ENCODE data around the gene FLAD1.

The FLAD1 gene

DNA sequence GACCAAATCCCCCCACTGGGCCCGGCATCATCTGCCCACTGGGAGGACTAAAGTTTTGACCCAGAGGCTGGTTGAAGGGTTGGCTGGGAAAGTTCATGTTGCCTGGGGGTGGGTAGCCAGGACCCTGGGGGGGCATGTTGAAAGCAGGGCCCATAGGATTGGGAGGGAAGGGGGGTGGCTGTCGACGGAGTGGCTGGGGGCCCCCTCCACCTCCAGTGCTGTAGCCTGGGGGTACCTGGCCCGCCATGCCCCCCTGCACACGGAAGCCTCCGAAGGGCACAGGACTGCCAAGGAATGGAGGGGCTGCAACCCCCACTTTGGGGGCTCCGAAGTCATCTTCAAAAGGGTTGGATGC is 23.7 kb upstream of the FLAD1 start:
- Histone ChIP-seq H3K56ac (ENCODE audit: low read length) (no peak overlapping the region), H3K79me2 (ENCODE audit: control insufficient read depth, insufficient read depth, low read length) (peaks cover 6% of the 10 kb centered on the region), H3K4me2 (ENCODE audit: low read length) (no peak overlapping the region), H3K27ac (ENCODE audit: low read depth, low read length) (no peak overlapping the region), H3K79me1 (ENCODE audit: low read length) (peaks cover 9% of the 10 kb centered on the region), H2AK5ac (ENCODE audit: low read length) (no peak overlapping the region), H3K4ac (ENCODE audit: low read depth, low read length) (no peak overlapping the region), H3K4me3 (ENCODE audit: low read length) (no peak overlapping the region), H3K9ac (ENCODE audit: low read length) (no peak overlapping the region), H2BK120ac (ENCODE audit: low read depth, low read length) (no peak overlapping the region), H2BK15ac (replicated peaks; ENCODE audit: low read depth) (no peak overlapping the region), H3K18ac (ENCODE audit: low read length) (no peak overlapping the region), H3K4me1 (ENCODE audit: control insufficient read depth, low read depth, low read length) (peaks cover 11% of the 10 kb centered on the region), H4K5ac (ENCODE audit: low read length) (no peak overlapping the region), H3K23ac (ENCODE audit: low read length) (no peak overlapping the region), H3K36me3 (ENCODE audit: control insufficient read depth, insufficient read depth, low read length) (peaks cover 9% of the 10 kb centered on the region), H4K8ac (ENCODE audit: low read depth, low read length) (no peak overlapping the region), H3K27me3 (ENCODE audit: insufficient read depth, low read length, poor library complexity) (no peaks in the 10 kb centered on the region), H2BK5ac (ENCODE audit: low read length) (no peak overlapping the region)
- DNase-seq, result no peak
- WGBS (ENCODE audit: extremely low coverage, insufficient coverage, low lambda C conversion rate), result no CpG with 5 or more reads among the region's 7 CpGs

- DNase-seq, result no peak
- Histone ChIP-seq H3K9ac (ENCODE audit: low read length) (peak overlapping the region; percentile 84), H3K18ac (ENCODE audit: low read length) (no peak overlapping the region), H3K4me2 (ENCODE audit: low read length) (peak overlapping the region; percentile 63), H3K56ac (ENCODE audit: low read length) (peak overlapping the region; percentile 95), H3K4me3 (ENCODE audit: low read length) (peak overlapping the region; percentile 58), H3K79me2 (ENCODE audit: control insufficient read depth, insufficient read depth, low read length) (peaks cover 9% of the 10 kb centered on the region), H3K27ac (ENCODE audit: low read depth, low read length) (no peak overlapping the region), H3K36me3 (ENCODE audit: control insufficient read depth, insufficient read depth, low read length) (peaks cover 15% of the 10 kb centered on the region), H3K23ac (ENCODE audit: low read length) (no peak overlapping the region), H3K4me1 (ENCODE audit: control insufficient read depth, low read depth, low read length) (peaks cover 7% of the 10 kb centered on the region), H2BK120ac (ENCODE audit: low read depth, low read length) (no peak overlapping the region), H4K8ac (ENCODE audit: low read depth, low read length) (no peak overlapping the region), H3K4ac (ENCODE audit: low read depth, low read length) (no peak overlapping the region), H3K79me1 (ENCODE audit: low read length) (peaks cover 8% of the 10 kb centered on the region), H4K5ac (ENCODE audit: low read length) (no peak overlapping the region), H3K27me3 (ENCODE audit: insufficient read depth, low read length, poor library complexity) (no peaks in the 10 kb centered on the region), H2BK5ac (ENCODE audit: low read length) (no peak overlapping the region), H2AK5ac (ENCODE audit: low read length) (no peak overlapping the region), H2BK15ac (replicated peaks; ENCODE audit: low read depth) (no peak overlapping the region)
- WGBS (ENCODE audit: extremely low coverage, insufficient coverage, low lambda C conversion rate), result no CpG with 5 or more reads among the region's 10 CpGs
Measured at GRCh38 chr1:154960446-154961136, 22.6 kb upstream of the FLAD1 start.

GRCh38 chr1:154961207-154962155 is 21.7 kb upstream of the FLAD1 start, which contains the start of gene PYGO2:
TSS of gene PYGO2 (minus strand) at chr1:154961782. CDS start at chr1:154961576, 206 bp downstream.
- Histone ChIP-seq H3K9ac (ENCODE audit: low read length) (peak within 1 kb of the TSS; percentile 84), H3K4ac (ENCODE audit: low read depth, low read length) (peak within 1 kb of the TSS; percentile 88), H3K27ac (ENCODE audit: low read depth, low read length) (peak within 1 kb of the TSS; percentile 90), H3K23ac (ENCODE audit: low read length) (peak within 1 kb of the TSS; percentile 54), H3K79me2 (ENCODE audit: control insufficient read depth, insufficient read depth, low read length) (peaks cover 9% of the 10 kb centered on the region), H4K8ac (ENCODE audit: low read depth, low read length) (no peak within 1 kb of the TSS), H4K5ac (ENCODE audit: low read length) (peak within 1 kb of the TSS; percentile 56), H3K18ac (ENCODE audit: low read length) (peak within 1 kb of the TSS; percentile 85), H3K79me1 (ENCODE audit: low read length) (peaks cover 10% of the 10 kb centered on the region), H3K56ac (ENCODE audit: low read length) (peak within 1 kb of the TSS; percentile 95), H2BK120ac (ENCODE audit: low read depth, low read length) (no peak within 1 kb of the TSS), H3K4me1 (ENCODE audit: control insufficient read depth, low read depth, low read length) (peaks cover 7% of the 10 kb centered on the region), H3K4me3 (ENCODE audit: low read length) (peak within 1 kb of the TSS; percentile 58), H3K36me3 (ENCODE audit: control insufficient read depth, insufficient read depth, low read length) (peaks cover 17% of the 10 kb centered on the region), H2BK5ac (ENCODE audit: low read length) (peak within 1 kb of the TSS; percentile 18), H3K4me2 (ENCODE audit: low read length) (peak within 1 kb of the TSS; percentile 63), H3K27me3 (ENCODE audit: insufficient read depth, low read length, poor library complexity) (no peaks in the 10 kb centered on the region), H2AK5ac (ENCODE audit: low read length) (no peak within 1 kb of the TSS), H2BK15ac (replicated peaks; ENCODE audit: low read depth) (no peak within 1 kb of the TSS)
- no CpG with 5 or more reads among the region's 93 CpGs for WGBS (ENCODE audit: extremely low coverage, insufficient coverage, low lambda C conversion rate)
- DNase-seq, result peak; percentile 89

DNA sequence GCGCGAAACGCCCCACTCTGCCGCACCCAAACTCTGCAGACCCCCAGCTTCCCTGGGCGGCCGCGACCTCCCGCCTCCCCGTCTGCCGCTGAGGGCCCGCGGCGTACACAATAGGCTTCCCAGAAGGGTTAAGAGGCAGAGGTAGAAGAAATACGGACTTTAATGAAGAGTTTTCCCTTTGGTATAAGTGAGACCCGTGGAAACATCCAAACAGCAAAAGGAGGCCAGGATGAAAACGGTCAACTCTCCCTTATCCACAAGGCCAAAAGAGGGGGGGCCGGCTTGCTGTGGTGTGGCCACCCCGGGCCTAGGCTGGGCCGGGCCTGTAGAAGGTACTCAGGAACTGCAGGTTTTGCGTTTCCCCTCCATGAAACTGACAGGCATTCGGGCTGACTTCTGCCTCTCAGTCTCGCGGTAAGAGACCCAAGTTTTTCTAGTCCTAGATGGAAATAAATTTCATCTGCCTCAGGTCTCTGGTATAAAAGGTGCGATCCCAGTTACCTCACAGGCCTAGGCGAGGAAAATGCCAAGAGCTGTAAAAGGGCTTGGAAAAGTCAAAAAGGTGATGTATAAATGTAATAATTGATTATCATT is 20.9 kb upstream of the FLAD1 start:
- Histone ChIP-seq H3K9ac (ENCODE audit: low read length) (peak overlapping the region; percentile 84), H3K27ac (ENCODE audit: low read depth, low read length) (peak overlapping the region; percentile 90), H3K4ac (ENCODE audit: low read depth, low read length) (peak overlapping the region; percentile 70), H4K5ac (ENCODE audit: low read length) (peak overlapping the region; percentile 56), H2BK15ac (replicated peaks; ENCODE audit: low read depth) (no peak overlapping the region), H3K4me1 (ENCODE audit: control insufficient read depth, low read depth, low read length) (peaks cover 5% of the 10 kb centered on the region), H2BK120ac (ENCODE audit: low read depth, low read length) (no peak overlapping the region), H3K79me2 (ENCODE audit: control insufficient read depth, insufficient read depth, low read length) (peaks cover 9% of the 10 kb centered on the region), H3K18ac (ENCODE audit: low read length) (peak overlapping the region; percentile 85), H3K23ac (ENCODE audit: low read length) (no peak overlapping the region), H3K56ac (ENCODE audit: low read length) (peak overlapping the region; percentile 95), H4K8ac (ENCODE audit: low read depth, low read length) (no peak overlapping the region), H2BK5ac (ENCODE audit: low read length) (no peak overlapping the region), H3K36me3 (ENCODE audit: control insufficient read depth, insufficient read depth, low read length) (peaks cover 23% of the 10 kb centered on the region), H3K79me1 (ENCODE audit: low read length) (peaks cover 11% of the 10 kb centered on the region), H3K27me3 (ENCODE audit: insufficient read depth, low read length, poor library complexity) (no peaks in the 10 kb centered on the region), H2AK5ac (ENCODE audit: low read length) (no peak overlapping the region), H3K4me3 (ENCODE audit: low read length) (peak overlapping the region; percentile 6), H3K4me2 (ENCODE audit: low read length) (peak overlapping the region; percentile 53)
- no CpG with 5 or more reads among the region's 25 CpGs for WGBS (ENCODE audit: extremely low coverage, insufficient coverage, low lambda C conversion rate)
- DNase-seq, result peak; percentile 60

DNA sequence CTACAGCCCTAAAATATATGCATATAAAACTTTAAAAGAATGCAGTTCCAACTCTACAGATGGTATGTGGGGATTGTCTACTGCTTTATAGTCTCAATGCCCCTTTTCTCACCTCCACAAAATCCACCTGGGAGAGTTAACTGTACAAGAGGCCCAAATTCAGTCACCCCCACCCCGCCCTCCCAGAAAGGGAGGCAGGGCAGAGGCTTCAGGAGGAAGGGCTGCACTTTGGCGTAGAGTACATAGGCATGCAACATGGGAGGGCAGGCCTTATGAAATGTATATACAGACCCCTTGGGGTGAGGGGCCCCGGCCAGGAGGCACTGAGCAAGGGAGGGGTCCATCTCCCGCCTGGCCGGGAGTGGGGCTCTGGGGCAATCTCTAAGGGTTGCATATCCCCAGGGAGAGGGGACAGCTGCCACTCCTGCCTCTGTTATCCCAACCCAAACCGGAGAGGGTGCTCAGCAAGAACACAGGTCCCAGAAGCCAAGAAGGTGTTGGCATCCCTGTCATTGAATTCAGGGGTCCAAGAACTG is 20.3 kb upstream of the FLAD1 start:
- Histone ChIP-seq H4K8ac (ENCODE audit: low read depth, low read length) (no peak overlapping the region), H3K18ac (ENCODE audit: low read length) (no peak overlapping the region), H3K23ac (ENCODE audit: low read length) (no peak overlapping the region), H3K27me3 (ENCODE audit: insufficient read depth, low read length, poor library complexity) (no peaks in the 10 kb centered on the region), H3K4ac (ENCODE audit: low read depth, low read length) (no peak overlapping the region), H2BK15ac (replicated peaks; ENCODE audit: low read depth) (no peak overlapping the region), H3K4me2 (ENCODE audit: low read length) (no peak overlapping the region), H3K36me3 (ENCODE audit: control insufficient read depth, insufficient read depth, low read length) (peaks cover 26% of the 10 kb centered on the region), H2AK5ac (ENCODE audit: low read length) (no peak overlapping the region), H4K5ac (ENCODE audit: low read length) (no peak overlapping the region), H3K56ac (ENCODE audit: low read length) (peak overlapping the region; percentile 64), H3K4me1 (ENCODE audit: control insufficient read depth, low read depth, low read length) (peaks cover 4% of the 10 kb centered on the region), H3K9ac (ENCODE audit: low read length) (no peak overlapping the region), H3K4me3 (ENCODE audit: low read length) (no peak overlapping the region), H2BK120ac (ENCODE audit: low read depth, low read length) (no peak overlapping the region), H3K27ac (ENCODE audit: low read depth, low read length) (no peak overlapping the region), H3K79me2 (ENCODE audit: control insufficient read depth, insufficient read depth, low read length) (peaks cover 14% of the 10 kb centered on the region), H3K79me1 (ENCODE audit: low read length) (peaks cover 16% of the 10 kb centered on the region), H2BK5ac (ENCODE audit: low read length) (no peak overlapping the region)
- DNase-seq, result no peak
- WGBS (ENCODE audit: extremely low coverage, insufficient coverage, low lambda C conversion rate), result no CpG with 5 or more reads among the region's 6 CpGs
